Liver (tissue), 9 donors: ENCODE data around the gene TIAM1. TPM values are rescaled to one million over a fixed set of nuclear protein-coding genes. Genes with fewer than 3 reads are reported as not detected.

Experiments
- DNase-seq: peaks from one replicate; pipeline ENCODE4 v3.0.0-alpha.2; 2017; ENCODE audit warnings: low spot score
- H3K27ac ChIP-seq, 2 donors: one replicate each; pipeline ENCODE4 v1.7.0; 2013; ENCODE audit warnings: inconsistent platforms in 2 of 2, low read length in 2 of 2, control low read depth in 1 of 2, low read depth in 1 of 2, mild to moderate bottlenecking in 1 of 2
- H3K27me3 ChIP-seq, 4 donors: one replicate each; pipeline versions ENCODE4 v1.6.1 to v1.7.0; 2013; ENCODE audit warnings: low read length in 3 of 4, inconsistent platforms in 1 of 4, mild to moderate bottlenecking in 1 of 4, moderate library complexity in 1 of 4; ENCODE audit not compliant: control insufficient read depth in 4 of 4, insufficient read depth in 4 of 4
- H3K36me3 ChIP-seq, 4 donors: one replicate each; pipeline versions ENCODE4 v1.6.1 to v1.7.0; 2013; ENCODE audit warnings: low read length in 3 of 4, mild to moderate bottlenecking in 3 of 4, low read depth in 1 of 4, moderate library complexity in 1 of 4; ENCODE audit not compliant: control insufficient read depth in 4 of 4, insufficient read depth in 3 of 4
- H3K4me1 ChIP-seq, 4 donors: one replicate each; pipeline versions ENCODE4 v1.6.1 to v1.7.0; 2013; ENCODE audit warnings: low read length in 3 of 4, mild to moderate bottlenecking in 3 of 4, moderate library complexity in 1 of 4; ENCODE audit not compliant: control insufficient read depth in 4 of 4, insufficient read depth in 4 of 4
- H3K4me3 ChIP-seq, 3 donors: one replicate each; pipeline versions ENCODE4 v1.6.1 to v1.7.0; 2013; ENCODE audit warnings: low read length in 3 of 3, control low read depth in 1 of 3, low read depth in 1 of 3, mild to moderate bottlenecking in 1 of 3
- H3K9ac ChIP-seq, 2 donors: one replicate each; pipeline ENCODE4 v1.7.0; 2013; ENCODE audit warnings: low read length in 2 of 2, mild to moderate bottlenecking in 2 of 2, moderate library complexity in 2 of 2, control low read depth in 1 of 2, low read depth in 1 of 2
- H3K9me3 ChIP-seq, 4 donors: one replicate each; pipeline versions ENCODE4 v1.6.1 to v1.7.0; 2013; ENCODE audit warnings: low read length in 3 of 4; ENCODE audit not compliant: control insufficient read depth in 4 of 4
- ATF3 ChIP-seq: IDR thresholded peaks from 2 replicates; pipeline ENCODE4 v1.6.1; 2016; ENCODE audit warnings: antibody characterized with exemption
- EGR1 ChIP-seq, 2 donors: IDR thresholded peaks; 2 replicates each; pipeline ENCODE4 v1.6.1; 2016 to 2018; ENCODE audit warnings: antibody characterized with exemption in 2 of 2, low read depth in 2 of 2
- FOXA1 ChIP-seq: IDR thresholded peaks from 2 replicates; pipeline ENCODE4 v1.6.1; 2016; ENCODE audit warnings: antibody characterized with exemption
- FOXA2 ChIP-seq: IDR thresholded peaks from 2 replicates; pipeline ENCODE4 v1.6.1; 2016; ENCODE audit warnings: antibody characterized with exemption
- GABPA ChIP-seq, 2 donors: IDR thresholded peaks in 1 of 2; conservative IDR thresholded peaks in 1 of 2; 2 replicates each; pipeline ENCODE4 v1.6.1; 2016; ENCODE audit warnings: antibody characterized with exemption in 2 of 2, mild to moderate bottlenecking in 1 of 2, moderate library complexity in 1 of 2
- HNF4A ChIP-seq, 2 donors: conservative IDR thresholded peaks; 2 replicates each; pipeline ENCODE4 v1.6.1; 2016; ENCODE audit warnings: antibody characterized with exemption in 2 of 2, mild to moderate bottlenecking in 2 of 2
- HNF4G ChIP-seq: IDR thresholded peaks from 2 replicates; pipeline ENCODE4 v1.6.1; 2016; ENCODE audit warnings: antibody characterized with exemption
- JUND ChIP-seq, 2 donors: IDR thresholded peaks; 2 replicates each; pipeline ENCODE4 v1.6.1; 2016; ENCODE audit warnings: antibody characterized with exemption in 2 of 2
- NR2F2 ChIP-seq: IDR thresholded peaks from 2 replicates; pipeline ENCODE4 v1.6.1; 2016; ENCODE audit warnings: antibody characterized with exemption
- RAD21 ChIP-seq, 2 donors: IDR thresholded peaks; 2 replicates each; pipeline ENCODE4 v1.6.1; 2016; ENCODE audit warnings: antibody characterized with exemption in 2 of 2, mild to moderate bottlenecking in 2 of 2
- RXRA ChIP-seq, 2 donors: IDR thresholded peaks; 2 replicates each; pipeline ENCODE4 v1.6.1; 2017 to 2018; ENCODE audit warnings: antibody characterized with exemption in 2 of 2, mild to moderate bottlenecking in 1 of 2
- SP1 ChIP-seq: IDR thresholded peaks from 2 replicates; pipeline ENCODE4 v1.6.1; 2018; ENCODE audit warnings: antibody characterized with exemption, mild to moderate bottlenecking
- TAF1 ChIP-seq: conservative IDR thresholded peaks from 2 replicates; pipeline ENCODE4 v1.6.1; 2016; ENCODE audit warnings: antibody characterized with exemption, mild to moderate bottlenecking
- YY1 ChIP-seq: IDR thresholded peaks from 2 replicates; pipeline ENCODE4 v1.6.1; 2016; ENCODE audit warnings: antibody characterized with exemption, mild to moderate bottlenecking
- WGBS: extraction: QIAGEN DNeasy Blood & Tissue Kit; methylation state at CpG from one replicate; pipeline ENCODE4 v1.1.7; 2013; 5-methylcytosine and 5-hydroxymethylcytosine counted together
- polyA plus RNA-seq, 2 donors: library from polyadenylated mRNA; stranded (reverse) in 1 of 2; unstranded in 1 of 2; fragments of 200-250 nt in 1 of 2; fragments of >200 nt in 1 of 2; fragmentation: Nextera tagmentation in 1 of 2; extraction: Ambion mirVana in 1 of 2; gene quantifications; one replicate each; pipeline versions ENCODE4 v1.2.1 to v1.2.3, GENCODE V29; 2013 to 2015
- total RNA-seq, 2 donors: library from RNA; depleted of rRNA; stranded (reverse); fragments of >200 nt; gene quantifications; one replicate each; pipeline ENCODE4 v1.2.3, GENCODE V29; 2014
- TF ChIP-seq, protein P1 (sequence below): IDR thresholded peaks from 2 replicates; pipeline ENCODE4 v1.6.1; 2016; ENCODE audit warnings: antibody characterized with exemption
- TF ChIP-seq, protein P2 (sequence below): IDR thresholded peaks from 2 replicates; pipeline ENCODE4 v1.6.1; 2016; ENCODE audit warnings: antibody characterized with exemption, mild to moderate bottlenecking
- TF ChIP-seq, protein P3 (sequence below): IDR thresholded peaks from 2 replicates; pipeline ENCODE4 v1.6.1; 2016; ENCODE audit warnings: antibody characterized with exemption
- TF ChIP-seq, protein P4 (sequence below): fragments of 150-350 bp; IDR thresholded peaks from 2 replicates; pipeline ENCODE4 v1.5.1; 2017; ENCODE audit warnings: improper control_type of control experiment, low read depth, low read length; ENCODE audit not compliant: missing input control
- donor health status: healthy.
- donor health status: healthy.
- donor health status: healthy.
- donor health status: healthy.
- donor health status: healthy.

The TIAM1 gene
- total and polyA plus RNA-seq, 4 donors, result 3.0 to 7.4 (median 4.8) TPM

DNA sequence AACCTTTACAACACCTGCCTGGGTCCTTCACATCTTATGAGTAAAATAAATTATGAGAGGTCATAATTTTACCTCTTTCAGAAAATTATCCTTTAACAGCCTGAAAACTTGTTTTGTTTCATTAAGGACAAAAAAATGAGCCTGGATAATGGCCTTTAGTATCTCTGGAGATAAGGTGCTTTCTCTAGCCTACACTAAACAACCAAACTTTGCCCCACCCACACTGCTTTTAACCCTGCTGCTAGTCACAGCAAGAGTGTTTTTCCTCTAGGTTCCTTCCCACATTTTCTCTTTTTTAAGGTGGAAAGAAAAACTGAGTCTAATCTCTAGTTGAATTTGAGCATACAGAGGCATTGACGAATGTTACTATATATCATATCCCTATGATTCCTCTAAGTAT lies 204.0 kb downstream of the TIAM1 start:
- Histone ChIP-seq H3K36me3 (peaks cover 0 to 9% (median 0%) of the 10 kb centered on the region in 4 donors), H3K4me3 (no peak overlapping the region), H3K27me3 (no peaks in the 10 kb centered on the region), H3K9ac (no peak overlapping the region), H3K4me1 (no peaks in the 10 kb centered on the region), H3K9me3 (no peaks in the 10 kb centered on the region), H3K27ac (no peak overlapping the region)
- no peak for DNase-seq
- WGBS, result 85% methylated on average over 1 of the region's 1 CpG
- TF ChIP-seq FOXA2 (no peak), RXRA (IDR thresholded peaks at IDR 0.05) (no peak), EGR1 (IDR thresholded peaks at IDR 0.05; ENCODE audit: low read depth in 2 of 2) (no peak)

DNA sequence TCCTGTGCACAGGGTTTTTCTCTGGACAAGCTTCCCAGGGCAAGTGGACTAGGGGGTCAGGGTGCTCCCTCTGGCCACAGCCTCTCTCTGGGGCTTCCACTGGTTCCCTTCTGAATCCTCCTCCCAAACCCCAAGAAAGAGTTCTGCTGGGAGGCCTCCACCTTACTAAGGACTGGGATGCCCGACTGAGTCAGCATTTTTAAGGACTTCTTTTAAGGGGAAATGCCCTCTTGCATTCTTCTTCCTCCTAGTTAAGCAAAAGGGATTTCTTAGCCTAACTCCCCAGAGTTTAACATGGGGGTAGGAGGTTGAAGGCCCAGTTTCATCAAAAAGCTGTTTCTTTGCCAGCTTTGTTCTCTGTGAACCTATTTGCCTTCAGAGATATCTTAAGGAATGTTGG lies 206.1 kb downstream of the TIAM1 start:
- TF ChIP-seq, protein P1, sequence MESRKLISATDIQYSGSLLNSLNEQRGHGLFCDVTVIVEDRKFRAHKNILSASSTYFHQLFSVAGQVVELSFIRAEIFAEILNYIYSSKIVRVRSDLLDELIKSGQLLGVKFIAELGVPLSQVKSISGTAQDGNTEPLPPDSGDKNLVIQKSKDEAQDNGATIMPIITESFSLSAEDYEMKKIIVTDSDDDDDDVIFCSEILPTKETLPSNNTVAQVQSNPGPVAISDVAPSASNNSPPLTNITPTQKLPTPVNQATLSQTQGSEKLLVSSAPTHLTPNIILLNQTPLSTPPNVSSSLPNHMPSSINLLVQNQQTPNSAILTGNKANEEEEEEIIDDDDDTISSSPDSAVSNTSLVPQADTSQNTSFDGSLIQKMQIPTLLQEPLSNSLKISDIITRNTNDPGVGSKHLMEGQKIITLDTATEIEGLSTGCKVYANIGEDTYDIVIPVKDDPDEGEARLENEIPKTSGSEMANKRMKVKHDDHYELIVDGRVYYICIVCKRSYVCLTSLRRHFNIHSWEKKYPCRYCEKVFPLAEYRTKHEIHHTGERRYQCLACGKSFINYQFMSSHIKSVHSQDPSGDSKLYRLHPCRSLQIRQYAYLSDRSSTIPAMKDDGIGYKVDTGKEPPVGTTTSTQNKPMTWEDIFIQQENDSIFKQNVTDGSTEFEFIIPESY, result no peak
- TF ChIP-seq EGR1 (IDR thresholded peaks at IDR 0.05; ENCODE audit: low read depth in 2 of 2), result no peak
- no peak for TF ChIP-seq RAD21 (IDR thresholded peaks at IDR 0.05)
- no peak for TF ChIP-seq GABPA (IDR thresholded peaks at IDR 0.05 in 1 of 2, conservative IDR thresholded peaks at IDR 0.05 in 1 of 2)
- TF ChIP-seq, protein P2, sequence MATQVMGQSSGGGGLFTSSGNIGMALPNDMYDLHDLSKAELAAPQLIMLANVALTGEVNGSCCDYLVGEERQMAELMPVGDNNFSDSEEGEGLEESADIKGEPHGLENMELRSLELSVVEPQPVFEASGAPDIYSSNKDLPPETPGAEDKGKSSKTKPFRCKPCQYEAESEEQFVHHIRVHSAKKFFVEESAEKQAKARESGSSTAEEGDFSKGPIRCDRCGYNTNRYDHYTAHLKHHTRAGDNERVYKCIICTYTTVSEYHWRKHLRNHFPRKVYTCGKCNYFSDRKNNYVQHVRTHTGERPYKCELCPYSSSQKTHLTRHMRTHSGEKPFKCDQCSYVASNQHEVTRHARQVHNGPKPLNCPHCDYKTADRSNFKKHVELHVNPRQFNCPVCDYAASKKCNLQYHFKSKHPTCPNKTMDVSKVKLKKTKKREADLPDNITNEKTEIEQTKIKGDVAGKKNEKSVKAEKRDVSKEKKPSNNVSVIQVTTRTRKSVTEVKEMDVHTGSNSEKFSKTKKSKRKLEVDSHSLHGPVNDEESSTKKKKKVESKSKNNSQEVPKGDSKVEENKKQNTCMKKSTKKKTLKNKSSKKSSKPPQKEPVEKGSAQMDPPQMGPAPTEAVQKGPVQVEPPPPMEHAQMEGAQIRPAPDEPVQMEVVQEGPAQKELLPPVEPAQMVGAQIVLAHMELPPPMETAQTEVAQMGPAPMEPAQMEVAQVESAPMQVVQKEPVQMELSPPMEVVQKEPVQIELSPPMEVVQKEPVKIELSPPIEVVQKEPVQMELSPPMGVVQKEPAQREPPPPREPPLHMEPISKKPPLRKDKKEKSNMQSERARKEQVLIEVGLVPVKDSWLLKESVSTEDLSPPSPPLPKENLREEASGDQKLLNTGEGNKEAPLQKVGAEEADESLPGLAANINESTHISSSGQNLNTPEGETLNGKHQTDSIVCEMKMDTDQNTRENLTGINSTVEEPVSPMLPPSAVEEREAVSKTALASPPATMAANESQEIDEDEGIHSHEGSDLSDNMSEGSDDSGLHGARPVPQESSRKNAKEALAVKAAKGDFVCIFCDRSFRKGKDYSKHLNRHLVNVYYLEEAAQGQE, result no peak
- no peak for TF ChIP-seq JUND (IDR thresholded peaks at IDR 0.05)
- no peak for TF ChIP-seq TAF1
- no peak for TF ChIP-seq RXRA (IDR thresholded peaks at IDR 0.05)
- no peak for TF ChIP-seq NR2F2
- no peak for TF ChIP-seq FOXA2
- TF ChIP-seq HNF4G, result no peak
- no peak for TF ChIP-seq FOXA1
- no peak for TF ChIP-seq SP1
- TF ChIP-seq, protein P3, sequence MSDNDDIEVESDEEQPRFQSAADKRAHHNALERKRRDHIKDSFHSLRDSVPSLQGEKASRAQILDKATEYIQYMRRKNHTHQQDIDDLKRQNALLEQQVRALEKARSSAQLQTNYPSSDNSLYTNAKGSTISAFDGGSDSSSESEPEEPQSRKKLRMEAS, result no peak
- TF ChIP-seq, protein P4, sequence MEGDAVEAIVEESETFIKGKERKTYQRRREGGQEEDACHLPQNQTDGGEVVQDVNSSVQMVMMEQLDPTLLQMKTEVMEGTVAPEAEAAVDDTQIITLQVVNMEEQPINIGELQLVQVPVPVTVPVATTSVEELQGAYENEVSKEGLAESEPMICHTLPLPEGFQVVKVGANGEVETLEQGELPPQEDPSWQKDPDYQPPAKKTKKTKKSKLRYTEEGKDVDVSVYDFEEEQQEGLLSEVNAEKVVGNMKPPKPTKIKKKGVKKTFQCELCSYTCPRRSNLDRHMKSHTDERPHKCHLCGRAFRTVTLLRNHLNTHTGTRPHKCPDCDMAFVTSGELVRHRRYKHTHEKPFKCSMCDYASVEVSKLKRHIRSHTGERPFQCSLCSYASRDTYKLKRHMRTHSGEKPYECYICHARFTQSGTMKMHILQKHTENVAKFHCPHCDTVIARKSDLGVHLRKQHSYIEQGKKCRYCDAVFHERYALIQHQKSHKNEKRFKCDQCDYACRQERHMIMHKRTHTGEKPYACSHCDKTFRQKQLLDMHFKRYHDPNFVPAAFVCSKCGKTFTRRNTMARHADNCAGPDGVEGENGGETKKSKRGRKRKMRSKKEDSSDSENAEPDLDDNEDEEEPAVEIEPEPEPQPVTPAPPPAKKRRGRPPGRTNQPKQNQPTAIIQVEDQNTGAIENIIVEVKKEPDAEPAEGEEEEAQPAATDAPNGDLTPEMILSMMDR, result no peak
- no peak for TF ChIP-seq YY1
- TF ChIP-seq ATF3, result no peak
- no peak for TF ChIP-seq HNF4A (conservative IDR thresholded peaks at IDR 0.05)
- H3K36me3 ChIP-seq, result peaks cover 0 to 9% (median 0%) of the 10 kb centered on the region in 4 donors
- H3K9me3 ChIP-seq, result no peaks in the 10 kb centered on the region
- no peak for DNase-seq
- no peaks in the 10 kb centered on the region for H3K4me1 ChIP-seq
- no peaks in the 10 kb centered on the region for H3K27me3 ChIP-seq
- no peak overlapping the region for H3K9ac ChIP-seq
- no peak overlapping the region for H3K27ac ChIP-seq
- 75% methylated on average over 1 of the region's 1 CpG for WGBS
- H3K4me3 ChIP-seq, result no peak overlapping the region
